Measurements from ENCODE around the gene P2RY13. TPM values are rescaled to one million over a fixed set of nuclear protein-coding genes. Genes with fewer than 3 reads are reported as not detected.

Gene P2RY13
- total RNA-seq, 1 experiment from 2014 or later: not detected

DNA sequence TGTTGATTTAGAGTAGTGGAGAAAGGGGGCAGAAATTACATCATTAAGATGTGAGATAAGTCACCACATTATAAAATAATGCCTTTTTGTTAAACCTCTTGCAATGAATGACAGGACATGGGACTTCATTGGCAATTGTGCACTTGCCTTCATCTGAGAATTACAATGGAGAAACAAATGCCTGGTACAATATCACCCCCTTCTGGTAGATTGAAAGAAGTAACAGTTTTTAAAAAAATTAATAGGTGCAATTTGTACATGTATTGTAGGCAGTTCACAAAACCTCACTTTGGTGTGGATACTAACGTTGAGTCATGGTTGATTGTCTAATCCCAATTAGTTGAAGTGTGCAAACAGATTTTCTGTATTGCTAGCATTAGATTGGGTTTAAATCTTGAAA lies 46.4 kb downstream of the P2RY13 start:
- H4K91ac ChIP-seq (ENCODE audit: insufficient read length, low read depth, low read length): no peak overlapping the region
- no peak overlapping the region for H4K5ac ChIP-seq (ENCODE audit: insufficient read length, low read depth, low read length)
- H4K20me1 ChIP-seq (ENCODE audit: control insufficient read depth, insufficient read depth, insufficient read length): no peaks in the 10 kb centered on the region
- no CpG with 5 or more reads among the region's 1 CpG for WGBS (ENCODE audit: extremely low coverage, insufficient read length, low lambda C conversion rate)
- H3K27me3 Mint-ChIP-seq (ENCODE audit: low read depth): no peaks in the 10 kb centered on the region
- no peaks in the 10 kb centered on the region for H3K23me2 ChIP-seq (ENCODE audit: insufficient read length, low read depth, low read length, poor library complexity, severe bottlenecking)
- no peak overlapping the region for H2AFZ ChIP-seq (ENCODE audit: low read length)
- H3K9me3 ChIP-seq (ENCODE audit: control insufficient read depth, low read depth, low read length): no peaks in the 10 kb centered on the region
- H3K9ac ChIP-seq (ENCODE audit: extremely low read depth, insufficient read length, low read length): no peak overlapping the region
- H2BK15ac ChIP-seq (ENCODE audit: low read depth, low read length): no peak overlapping the region
- H3K27ac Mint-ChIP-seq: no peak overlapping the region
- H2AK5ac ChIP-seq (ENCODE audit: insufficient read length, low read length): no peak overlapping the region
- H2BK12ac ChIP-seq (ENCODE audit: insufficient read length, low read depth, low read length): no peak overlapping the region
- no peaks in the 10 kb centered on the region for H3K36me3 Mint-ChIP-seq (ENCODE audit: insufficient read depth in 1 of 3, low read depth in 3 of 3)
- H3K56ac ChIP-seq (ENCODE audit: insufficient read length, low read depth, low read length): no peak overlapping the region
- H3K14ac ChIP-seq (ENCODE audit: insufficient read depth, low read length): no peak overlapping the region
- no peak for DNase-seq
- no peaks in the 10 kb centered on the region for H3K9me3 Mint-ChIP-seq
- no peaks in the 10 kb centered on the region for H3K27me3 ChIP-seq (ENCODE audit: insufficient read depth, low read length)
- no peak overlapping the region for H3K23ac ChIP-seq (ENCODE audit: insufficient read length, low read depth, low read length)
- H3K4me2 ChIP-seq (ENCODE audit: insufficient read depth, insufficient read length, low read length): no peak overlapping the region
- no peak overlapping the region for H3K4ac ChIP-seq (ENCODE audit: low read depth, low read length)
- no peaks in the 10 kb centered on the region for H3K79me1 ChIP-seq (ENCODE audit: insufficient read depth, low read depth, low read length, poor library complexity, severe bottlenecking)
- no peak overlapping the region for H3K18ac ChIP-seq (ENCODE audit: insufficient read length, low read depth, low read length)
- no peak overlapping the region for H2BK120ac ChIP-seq (ENCODE audit: low read depth, low read length, poor library complexity, severe bottlenecking)
- H3K4me1 Mint-ChIP-seq: peaks cover 5% of the 10 kb centered on the region in 2 experiments
- no peak overlapping the region for H4K8ac ChIP-seq (replicated peaks; ENCODE audit: insufficient read length, low read depth, low read length)
- H3K79me2 ChIP-seq (ENCODE audit: insufficient read depth, low read length): no peaks in the 10 kb centered on the region
- H3K4me1 ChIP-seq (ENCODE audit: insufficient read depth, low read length): no peaks in the 10 kb centered on the region; the same call in 1 of the 2 replicates
- H2BK20ac ChIP-seq (ENCODE audit: low read depth, low read length, poor library complexity, severe bottlenecking): no peak overlapping the region
- no peak overlapping the region for H3T11ph ChIP-seq (ENCODE audit: low read length)
- TF ChIP-seq, protein P1, sequence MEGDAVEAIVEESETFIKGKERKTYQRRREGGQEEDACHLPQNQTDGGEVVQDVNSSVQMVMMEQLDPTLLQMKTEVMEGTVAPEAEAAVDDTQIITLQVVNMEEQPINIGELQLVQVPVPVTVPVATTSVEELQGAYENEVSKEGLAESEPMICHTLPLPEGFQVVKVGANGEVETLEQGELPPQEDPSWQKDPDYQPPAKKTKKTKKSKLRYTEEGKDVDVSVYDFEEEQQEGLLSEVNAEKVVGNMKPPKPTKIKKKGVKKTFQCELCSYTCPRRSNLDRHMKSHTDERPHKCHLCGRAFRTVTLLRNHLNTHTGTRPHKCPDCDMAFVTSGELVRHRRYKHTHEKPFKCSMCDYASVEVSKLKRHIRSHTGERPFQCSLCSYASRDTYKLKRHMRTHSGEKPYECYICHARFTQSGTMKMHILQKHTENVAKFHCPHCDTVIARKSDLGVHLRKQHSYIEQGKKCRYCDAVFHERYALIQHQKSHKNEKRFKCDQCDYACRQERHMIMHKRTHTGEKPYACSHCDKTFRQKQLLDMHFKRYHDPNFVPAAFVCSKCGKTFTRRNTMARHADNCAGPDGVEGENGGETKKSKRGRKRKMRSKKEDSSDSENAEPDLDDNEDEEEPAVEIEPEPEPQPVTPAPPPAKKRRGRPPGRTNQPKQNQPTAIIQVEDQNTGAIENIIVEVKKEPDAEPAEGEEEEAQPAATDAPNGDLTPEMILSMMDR (conservative IDR thresholded peaks at IDR 0.05): peak; percentile 81
- no peak overlapping the region for H3K27ac ChIP-seq (ENCODE audit: insufficient read length, low read depth, low read length)
- H2BK5ac ChIP-seq (ENCODE audit: insufficient read length, low read length): no peak overlapping the region
- H3K4me3 Mint-ChIP-seq: no peak overlapping the region
